Lower lobe of right lung (tissue), 2 donors: ENCODE results near the gene USP7. TPM values are rescaled to one million over a fixed set of nuclear protein-coding genes. Genes with fewer than 3 reads are reported as not detected.

ENCODE experiments used
- ATAC-seq, 2 donors: fragments of 200-7000 bp; cut with Tn5 transposase; one replicate each; pipeline ENCODE4 v1.9.1; 2020 to 2022; ENCODE audit warnings: mild to moderate bottlenecking in 2 of 2, moderate library complexity in 2 of 2
- DNase-seq: peaks from one replicate; pipeline ENCODE4 v3.0.0-alpha.2; 2020
- H3K27ac ChIP-seq: fragments of 200-600 bp; one replicate; pipeline ENCODE4 v1.8.0; 2022
- H3K27me3 ChIP-seq: fragments of 200-600 bp; one replicate; pipeline ENCODE4 v1.8.0; 2022; ENCODE audit warnings: low read depth
- H3K36me3 ChIP-seq: fragments of 200-600 bp; one replicate; pipeline ENCODE4 v1.8.0; 2022; ENCODE audit warnings: mild to moderate bottlenecking
- H3K4me1 ChIP-seq: fragments of 200-600 bp; one replicate; pipeline ENCODE4 v1.8.0; 2022
- H3K4me3 ChIP-seq: fragments of 200-600 bp; one replicate; pipeline ENCODE4 v1.8.0; 2022; ENCODE audit warnings: mild to moderate bottlenecking
- H3K9me3 ChIP-seq: fragments of 200-600 bp; one replicate; pipeline ENCODE4 v1.8.0; 2022
- CTCF ChIP-seq: fragments of 200-600 bp; IDR thresholded peaks from one replicate; pipeline ENCODE4 v1.8.0; 2022; ENCODE audit warnings: antibody characterized with exemption, mild to moderate bottlenecking
- intact Hi-C: fragments of 100-400 bp; cut with DNase I; formaldehyde crosslinking; loops from one replicate; pipeline ENCODE4 v1.11.0; 2022
- total RNA-seq: library from RNA; stranded (reverse); fragmentation: NEBNext Ultra II Directional; extraction: Animal tissue kit (Norgen Biotek cat#: 25700); gene quantifications from one replicate; pipeline ENCODE4 v1.2.1, GENCODE V29; 2021
- donor health status: DM: no; HTN: yes; CAD: no; lungs with severe emphysema.

The USP7 gene
- total RNA-seq, 1 donor from 2014 or later, result 87.5 TPM

- Histone ChIP-seq H3K27ac (no peak overlapping the region), H3K36me3 (no peaks in the 10 kb centered on the region), H3K9me3 (no peaks in the 10 kb centered on the region), H3K4me3 (no peak overlapping the region), H3K4me1 (peaks cover 7% of the 10 kb centered on the region), H3K27me3 (no peaks in the 10 kb centered on the region)
- DNase-seq (no peak), ATAC-seq (no peak)
- TF ChIP-seq CTCF, result no peak
- intact Hi-C loops, result no loop called here
Observed at GRCh38 chr16:9007177-9007794, 43.6 kb upstream of the USP7 start.

GRCh38 chr16:9004183-9004582 lies 40.5 kb upstream of the USP7 start:
- Histone ChIP-seq H3K27me3 (no peaks in the 10 kb centered on the region), H3K4me1 (peaks cover 7% of the 10 kb centered on the region), H3K9me3 (no peaks in the 10 kb centered on the region), H3K36me3 (no peaks in the 10 kb centered on the region), H3K27ac (no peak overlapping the region), H3K4me3 (no peak overlapping the region)
- intact Hi-C loops, result no loop called here
- DNase-seq (no peak), ATAC-seq (no peak)
- no peak for TF ChIP-seq CTCF

GRCh38 chr16:9003763-9004162 lies 40.1 kb upstream of the USP7 start:
- intact Hi-C loops, result no loop called here
- no peak for ATAC-seq

GRCh38 chr16:9003322-9003721 lies 39.6 kb upstream of the USP7 start:
- Histone ChIP-seq H3K27ac (no peak overlapping the region), H3K4me1 (no peaks in the 10 kb centered on the region), H3K4me3 (no peak overlapping the region), H3K9me3 (no peaks in the 10 kb centered on the region), H3K27me3 (no peaks in the 10 kb centered on the region), H3K36me3 (no peaks in the 10 kb centered on the region)
- intact Hi-C loops, result no loop called here
- ATAC-seq, result peak; percentile 82 to 86
- peak; percentile 49 for DNase-seq
- no peak for TF ChIP-seq CTCF

More at GRCh38 chr16:9003763-9004162, 40.1 kb upstream of the USP7 start:
- Histone ChIP-seq H3K36me3 (no peaks in the 10 kb centered on the region), H3K27ac (no peak overlapping the region), H3K9me3 (no peaks in the 10 kb centered on the region), H3K4me3 (no peak overlapping the region), H3K4me1 (peaks cover 4% of the 10 kb centered on the region), H3K27me3 (no peaks in the 10 kb centered on the region)
- no peak for TF ChIP-seq CTCF
- no peak for DNase-seq

- Histone ChIP-seq H3K36me3 (no peaks in the 10 kb centered on the region), H3K4me3 (no peak overlapping the region), H3K4me1 (no peaks in the 10 kb centered on the region), H3K27me3 (no peaks in the 10 kb centered on the region), H3K27ac (no peak overlapping the region), H3K9me3 (no peaks in the 10 kb centered on the region)
- intact Hi-C loops, result no loop called here
- ATAC-seq (no peak), DNase-seq (no peak)
- no peak for TF ChIP-seq CTCF
Observed at GRCh38 chr16:9002042-9002441, 38.3 kb upstream of the USP7 start.
